GM23248 (cell line): Measurements from ENCODE around the gene ST6GALNAC3.

Experiments
- EZH2 ChIP-seq: fragments of 200-600 bp; sonication (generic); IDR thresholded peaks from 2 replicates; pipeline ENCODE4 v1.6.1; 2018; ENCODE audit warnings: antibody characterized with exemption, mild to moderate bottlenecking; ENCODE audit not compliant: insufficient read depth, poor library complexity, severe bottlenecking
- EZH2phosphoT487 ChIP-seq: fragments of 200-600 bp; sonication (generic); IDR thresholded peaks from 2 replicates; pipeline ENCODE4 v1.6.1; 2018; ENCODE audit warnings: antibody characterized with exemption, moderate library complexity, mild to moderate bottlenecking, low read depth; ENCODE audit not compliant: insufficient read depth

- no peak for TF ChIP-seq EZH2
- no peak for TF ChIP-seq EZH2phosphoT487
Observed at GRCh38 chr1:76186554-76187170, 112.1 kb downstream of the ST6GALNAC3 start.
